Smooth muscle cell (in vitro differentiated cells): ENCODE data around the gene NHSL2. TPM values are rescaled to one million over a fixed set of nuclear protein-coding genes. Genes with fewer than 3 reads are reported as not detected.

Source experiments
- DNase-seq: peaks from one replicate; lab custom pipeline; 2025; ENCODE audit not compliant: unreplicated experiment; lab: John Stamatoyannopoulos, UW
- H2AFZ ChIP-seq: fragments of 200-600 bp; sonication (generic); 2 replicates; pipeline ENCODE4 v1.6.0; 2016; ENCODE audit warnings: antibody characterized with exemption, low read depth, mild to moderate bottlenecking
- H3F3A ChIP-seq: fragments of 200-600 bp; sonication (generic); 2 replicates; pipeline ENCODE4 v1.6.0; 2017; ENCODE audit warnings: antibody characterized with exemption, low read depth
- H3K27ac ChIP-seq: fragments of 200-600 bp; sonication (generic); 2 replicates; pipeline ENCODE4 v1.5.1; 2016; ENCODE audit warnings: low read depth, mild to moderate bottlenecking
- H3K27me3 ChIP-seq: fragments of 200-600 bp; sonication (generic); 2 replicates; pipeline ENCODE4 v1.6.1; 2016; ENCODE audit warnings: low read depth, mild to moderate bottlenecking
- H3K36me3 ChIP-seq: fragments of 200-600 bp; sonication (generic); 2 replicates; pipeline ENCODE4 v1.5.1; 2016; ENCODE audit warnings: low read depth
- H3K4me1 ChIP-seq: fragments of 200-600 bp; sonication (generic); 2 replicates; pipeline ENCODE4 v1.5.1; 2016; ENCODE audit warnings: low read depth
- H3K4me2 ChIP-seq: fragments of 200-600 bp; sonication (generic); 2 replicates; pipeline ENCODE4 v1.6.0; 2016; ENCODE audit warnings: mild to moderate bottlenecking
- H3K4me3 ChIP-seq: fragments of 200-600 bp; sonication (generic); 2 replicates; pipeline ENCODE4 v1.5.1; 2016; ENCODE audit warnings: mild to moderate bottlenecking
- H3K79me2 ChIP-seq: fragments of 200-600 bp; sonication (generic); 2 replicates; pipeline ENCODE4 v1.6.0; 2016; ENCODE audit warnings: low read depth, mild to moderate bottlenecking
- H3K9ac ChIP-seq: fragments of 200-600 bp; sonication (generic); 2 replicates; pipeline ENCODE4 v1.6.0; 2016; ENCODE audit warnings: low read depth
- H3K9me3 ChIP-seq: fragments of 200-600 bp; sonication (generic); replicated peaks from 2 replicates; pipeline ENCODE4 v1.5.1; 2016; ENCODE audit warnings: low read depth
- H4K20me1 ChIP-seq: fragments of 200-600 bp; sonication (generic); 2 replicates; pipeline ENCODE4 v1.6.0; 2016; ENCODE audit warnings: low read depth
- CTCF ChIP-seq: fragments of 200-600 bp; sonication (generic); IDR thresholded peaks from 2 replicates; pipeline ENCODE4 v1.5.1; 2017; ENCODE audit warnings: borderline replicate concordance, mild to moderate bottlenecking, antibody characterized with exemption; ENCODE audit not compliant: insufficient read depth, poor library complexity, severe bottlenecking
- WGBS: methylation state at CpG from one replicate; pipeline ENCODE4 v1.1.7; 2016; ENCODE audit warnings: low lambda C conversion rate; 5-methylcytosine and 5-hydroxymethylcytosine counted together
- polyA plus RNA-seq: library from polyadenylated mRNA; unstranded; fragments of >200 nt; fragmentation: Nextera tagmentation; extraction: Ambion mirVana; gene quantifications from 2 replicates; pipeline ENCODE4 v1.2.1, GENCODE V29; 2016
- total RNA-seq: library from RNA; depleted of rRNA; stranded (reverse); fragments of >200 nt; gene quantifications from 2 replicates; pipeline ENCODE4 v1.2.3, GENCODE V29; 2014

NHSL2 gene
- total and polyA plus RNA-seq, 2 experiments from 2014 or later, result 2.9 to 3.3 TPM

DNA sequence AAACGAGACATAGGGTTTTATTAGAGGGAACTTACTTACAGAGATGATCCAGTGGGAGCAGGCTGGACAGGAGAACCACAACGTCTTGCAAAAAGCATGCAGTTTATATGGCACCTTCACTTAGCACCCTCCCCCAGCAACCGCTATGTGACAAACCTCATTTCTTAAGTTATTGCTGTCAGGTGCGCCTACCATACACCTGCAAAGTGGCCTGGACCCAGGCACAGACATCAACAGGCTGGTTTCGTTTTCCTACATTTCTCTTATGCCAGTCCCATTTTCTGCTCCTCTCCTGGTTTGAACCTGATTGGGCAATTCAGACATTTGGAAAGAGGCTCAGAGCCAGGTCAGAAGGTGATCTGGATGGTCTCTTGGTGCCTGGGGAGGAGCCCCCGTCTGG, 202.8 kb downstream of the NHSL2 start:
- H3K9me3 ChIP-seq, result no peaks in the 10 kb centered on the region
- no peak overlapping the region for H3K27ac ChIP-seq
- WGBS, result 81% methylated on average over 6 of the region's 6 CpGs

DNA sequence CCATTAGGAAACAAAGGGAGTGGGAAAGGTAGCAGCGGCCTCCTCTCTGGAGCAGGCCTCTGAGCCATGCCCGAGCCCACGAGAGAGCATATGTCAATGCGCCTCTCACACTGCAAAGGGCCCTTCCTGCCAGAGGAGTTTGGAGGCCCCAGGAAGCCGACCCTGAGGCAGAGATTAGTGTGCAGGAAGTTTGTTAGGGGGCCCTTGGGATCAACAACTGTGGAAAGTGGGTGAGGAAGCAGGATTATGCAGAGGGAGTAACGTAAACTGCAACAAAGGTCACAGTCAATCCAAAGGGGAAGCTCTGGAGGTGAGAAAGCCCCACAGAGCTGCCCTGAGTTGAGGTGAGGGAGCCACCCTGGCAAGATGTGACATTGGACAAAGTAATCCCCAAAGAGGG, 203.7 kb downstream of the NHSL2 start:
- WGBS, result 66% methylated on average over 6 of the region's 6 CpGs
- Histone ChIP-seq H3K79me2 (no peaks in the 10 kb centered on the region), H3K9ac (no peak overlapping the region), H3K4me3 (no peak overlapping the region), H3K27me3 (no peaks in the 10 kb centered on the region), H3K27ac (no peak overlapping the region), H3K4me1 (no peaks in the 10 kb centered on the region), H3K36me3 (no peaks in the 10 kb centered on the region), H2AFZ (no peak overlapping the region), H4K20me1 (no peaks in the 10 kb centered on the region), H3F3A (no peaks in the 10 kb centered on the region), H3K9me3 (no peaks in the 10 kb centered on the region), H3K4me2 (no peak overlapping the region)
- DNase-seq, result no peak
- TF ChIP-seq CTCF, result no peak

More for the DNA sequence above, 202.8 kb downstream of the NHSL2 start:
- DNase-seq, result no peak
- Histone ChIP-seq H3K4me3 (no peak overlapping the region), H3F3A (no peaks in the 10 kb centered on the region), H3K27me3 (no peaks in the 10 kb centered on the region), H2AFZ (no peak overlapping the region), H3K4me1 (no peaks in the 10 kb centered on the region), H3K4me2 (no peak overlapping the region), H3K9ac (no peak overlapping the region), H3K79me2 (no peaks in the 10 kb centered on the region), H4K20me1 (no peaks in the 10 kb centered on the region), H3K36me3 (no peaks in the 10 kb centered on the region)
- TF ChIP-seq CTCF, result no peak

- no peak overlapping the region for H3K4me3 ChIP-seq
- no peak overlapping the region for H3K9ac ChIP-seq
- H3K4me2 ChIP-seq, result no peak overlapping the region
- no peaks in the 10 kb centered on the region for H3F3A ChIP-seq
- TF ChIP-seq CTCF, result no peak
- H3K79me2 ChIP-seq, result no peaks in the 10 kb centered on the region
- H3K27me3 ChIP-seq, result no peaks in the 10 kb centered on the region
- H2AFZ ChIP-seq, result no peak overlapping the region
- no peaks in the 10 kb centered on the region for H3K4me1 ChIP-seq
- no peak for DNase-seq
- no peak overlapping the region for H3K27ac ChIP-seq
- H4K20me1 ChIP-seq, result no peaks in the 10 kb centered on the region
- 68% methylated on average over 4 of the region's 4 CpGs for WGBS
- H3K9me3 ChIP-seq, result no peaks in the 10 kb centered on the region
- H3K36me3 ChIP-seq, result no peaks in the 10 kb centered on the region
Observed at GRCh38 chrX:72114807-72115206, 204.2 kb downstream of the NHSL2 start.

- H2AFZ ChIP-seq, result no peak overlapping the region
- H3F3A ChIP-seq, result no peaks in the 10 kb centered on the region
- no peak for TF ChIP-seq CTCF
- no peaks in the 10 kb centered on the region for H3K36me3 ChIP-seq
- no peaks in the 10 kb centered on the region for H3K79me2 ChIP-seq
- H3K4me3 ChIP-seq, result no peak overlapping the region
- H3K4me2 ChIP-seq, result no peak overlapping the region
- H3K27me3 ChIP-seq, result no peaks in the 10 kb centered on the region
- no peak overlapping the region for H3K27ac ChIP-seq
- no peaks in the 10 kb centered on the region for H3K4me1 ChIP-seq
- H3K9me3 ChIP-seq, result no peaks in the 10 kb centered on the region
- DNase-seq, result no peak
- no peak overlapping the region for H3K9ac ChIP-seq
- WGBS, result 39% methylated on average over 6 of the region's 7 CpGs
- H4K20me1 ChIP-seq, result no peaks in the 10 kb centered on the region
Observed at GRCh38 chrX:72115380-72115779, 204.7 kb downstream of the NHSL2 start.
